Fibroblast of the aortic adventitia (primary cell): ENCODE measurements around the gene NEDD1. TPM values are rescaled to one million over a fixed set of nuclear protein-coding genes. Genes with fewer than 3 reads are reported as not detected.

Source experiments
- DNase-seq: peaks from one replicate; pipeline ENCODE4 v3.0.0-alpha.2; 2010; ENCODE audit warnings: low read depth
- H3K4me3 ChIP-seq: 2 replicates; pipeline ENCODE4 v1.5.1; 2011; ENCODE audit warnings: low read depth, mild to moderate bottlenecking, control low read depth, low read length, moderate library complexity
- total RNA-seq: library from RNA; depleted of rRNA; stranded (reverse); fragments of >200 nt; gene quantifications from 2 replicates; pipeline ENCODE4 v1.2.3, GENCODE V29; 2012; ENCODE audit warnings: low replicate concordance
- TF ChIP-seq, protein P1 (sequence below): IDR thresholded peaks from 2 replicates; pipeline ENCODE4 v1.5.1; 2011; ENCODE audit warnings: mild to moderate bottlenecking, low read length, control low read depth, inconsistent platforms; ENCODE audit not compliant: insufficient read depth

NEDD1 gene, protein sequence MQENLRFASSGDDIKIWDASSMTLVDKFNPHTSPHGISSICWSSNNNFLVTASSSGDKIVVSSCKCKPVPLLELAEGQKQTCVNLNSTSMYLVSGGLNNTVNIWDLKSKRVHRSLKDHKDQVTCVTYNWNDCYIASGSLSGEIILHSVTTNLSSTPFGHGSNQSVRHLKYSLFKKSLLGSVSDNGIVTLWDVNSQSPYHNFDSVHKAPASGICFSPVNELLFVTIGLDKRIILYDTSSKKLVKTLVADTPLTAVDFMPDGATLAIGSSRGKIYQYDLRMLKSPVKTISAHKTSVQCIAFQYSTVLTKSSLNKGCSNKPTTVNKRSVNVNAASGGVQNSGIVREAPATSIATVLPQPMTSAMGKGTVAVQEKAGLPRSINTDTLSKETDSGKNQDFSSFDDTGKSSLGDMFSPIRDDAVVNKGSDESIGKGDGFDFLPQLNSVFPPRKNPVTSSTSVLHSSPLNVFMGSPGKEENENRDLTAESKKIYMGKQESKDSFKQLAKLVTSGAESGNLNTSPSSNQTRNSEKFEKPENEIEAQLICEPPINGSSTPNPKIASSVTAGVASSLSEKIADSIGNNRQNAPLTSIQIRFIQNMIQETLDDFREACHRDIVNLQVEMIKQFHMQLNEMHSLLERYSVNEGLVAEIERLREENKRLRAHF
- 13.7 and 45.4 TPM in 2 replicates for total RNA-seq

DNA sequence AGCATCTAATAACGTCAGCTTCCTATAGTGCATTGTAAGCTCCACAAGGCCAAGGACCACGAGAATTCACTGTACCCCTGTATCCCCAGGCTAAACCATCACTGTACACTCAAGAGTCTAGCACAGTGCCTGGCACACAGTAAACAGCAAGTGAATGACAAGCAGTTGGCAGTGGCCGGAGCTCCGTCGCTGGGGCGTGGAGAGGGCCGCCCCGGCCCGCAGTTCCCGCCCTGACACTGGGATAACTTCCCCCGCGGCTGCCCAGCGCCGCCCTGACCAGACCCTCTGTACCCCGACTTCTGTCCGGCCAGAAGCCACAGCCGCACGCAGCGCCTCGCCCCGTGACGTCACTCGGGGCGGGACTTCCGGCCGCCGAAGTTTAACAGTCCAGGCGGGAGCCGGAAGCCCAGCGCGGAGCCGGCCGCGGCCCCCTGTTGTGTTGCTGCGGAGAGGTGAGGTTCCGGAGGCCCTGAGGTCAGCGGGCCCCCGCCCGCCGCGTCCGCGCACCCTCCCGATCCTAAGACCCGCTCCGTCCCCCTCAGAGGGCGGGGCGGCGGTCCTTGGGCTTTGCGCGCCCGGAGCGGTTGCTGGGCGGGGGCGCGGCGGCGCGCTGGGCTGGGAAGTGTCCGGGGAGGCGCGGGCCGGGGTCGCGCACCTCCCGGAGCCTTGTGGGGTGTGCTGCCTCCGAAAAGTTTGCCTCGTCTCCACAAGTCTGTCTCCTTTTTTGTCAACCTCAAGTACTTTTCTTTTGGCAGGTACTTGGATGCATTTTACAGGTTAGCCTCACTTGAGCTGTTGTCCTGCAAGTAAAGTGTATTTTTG, at the start of gene NEDD1:
TSS of gene NEDD1 (plus strand) at position 409 of the 822 bp plus-strand sequence. CDS start 2,503 bp downstream, outside the sequence.
- TF ChIP-seq, protein P1, sequence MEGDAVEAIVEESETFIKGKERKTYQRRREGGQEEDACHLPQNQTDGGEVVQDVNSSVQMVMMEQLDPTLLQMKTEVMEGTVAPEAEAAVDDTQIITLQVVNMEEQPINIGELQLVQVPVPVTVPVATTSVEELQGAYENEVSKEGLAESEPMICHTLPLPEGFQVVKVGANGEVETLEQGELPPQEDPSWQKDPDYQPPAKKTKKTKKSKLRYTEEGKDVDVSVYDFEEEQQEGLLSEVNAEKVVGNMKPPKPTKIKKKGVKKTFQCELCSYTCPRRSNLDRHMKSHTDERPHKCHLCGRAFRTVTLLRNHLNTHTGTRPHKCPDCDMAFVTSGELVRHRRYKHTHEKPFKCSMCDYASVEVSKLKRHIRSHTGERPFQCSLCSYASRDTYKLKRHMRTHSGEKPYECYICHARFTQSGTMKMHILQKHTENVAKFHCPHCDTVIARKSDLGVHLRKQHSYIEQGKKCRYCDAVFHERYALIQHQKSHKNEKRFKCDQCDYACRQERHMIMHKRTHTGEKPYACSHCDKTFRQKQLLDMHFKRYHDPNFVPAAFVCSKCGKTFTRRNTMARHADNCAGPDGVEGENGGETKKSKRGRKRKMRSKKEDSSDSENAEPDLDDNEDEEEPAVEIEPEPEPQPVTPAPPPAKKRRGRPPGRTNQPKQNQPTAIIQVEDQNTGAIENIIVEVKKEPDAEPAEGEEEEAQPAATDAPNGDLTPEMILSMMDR = no peak
- peak within 1 kb of the TSS; percentile 91 for H3K4me3 ChIP-seq
- DNase-seq = peak; percentile 67

DNA sequence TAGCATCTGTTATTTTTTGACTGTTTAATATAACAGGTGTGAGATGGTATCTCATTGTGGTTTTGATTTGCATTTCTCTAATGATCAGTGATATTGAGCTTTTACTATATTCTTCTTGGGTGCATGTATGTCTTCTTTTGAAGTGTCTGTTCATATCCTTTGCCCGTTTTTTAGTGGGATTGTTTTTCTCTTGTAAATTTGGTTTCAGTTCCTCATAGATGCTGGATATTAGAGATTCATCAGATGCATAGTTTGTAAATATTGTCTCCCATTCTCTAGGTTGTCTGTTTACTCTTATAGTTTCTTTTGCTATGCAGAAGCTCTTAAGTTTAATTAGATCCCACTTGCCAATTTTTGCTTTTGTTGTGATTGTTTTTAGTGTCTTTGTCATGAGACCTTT, 48.9 kb upstream of the NEDD1 start:
- DNase-seq = no peak
- no peak overlapping the region for H3K4me3 ChIP-seq
- TF ChIP-seq, protein P1 = no peak

DNA sequence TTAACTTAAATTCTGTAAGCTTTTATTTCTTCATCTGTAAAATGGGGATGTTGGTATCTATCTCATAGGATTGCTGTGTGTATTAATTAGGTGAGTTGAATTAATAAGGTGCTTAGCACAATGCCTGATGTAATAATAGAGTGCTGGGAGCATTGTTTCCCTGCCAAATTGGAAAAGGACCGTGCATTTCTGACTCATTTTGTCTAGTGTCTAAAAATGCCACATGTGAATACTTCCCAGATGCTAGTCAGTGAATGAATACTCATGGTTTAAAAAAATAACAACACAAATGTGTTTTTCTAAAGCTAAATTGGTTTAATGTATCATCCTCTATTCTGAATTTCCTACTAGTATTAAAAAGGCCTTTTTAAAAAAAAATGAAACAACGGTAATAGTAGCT, 45.4 kb upstream of the NEDD1 start:
- DNase-seq = peak; percentile 33
- H3K4me3 ChIP-seq = no peak overlapping the region
- TF ChIP-seq, protein P1 = no peak

DNA sequence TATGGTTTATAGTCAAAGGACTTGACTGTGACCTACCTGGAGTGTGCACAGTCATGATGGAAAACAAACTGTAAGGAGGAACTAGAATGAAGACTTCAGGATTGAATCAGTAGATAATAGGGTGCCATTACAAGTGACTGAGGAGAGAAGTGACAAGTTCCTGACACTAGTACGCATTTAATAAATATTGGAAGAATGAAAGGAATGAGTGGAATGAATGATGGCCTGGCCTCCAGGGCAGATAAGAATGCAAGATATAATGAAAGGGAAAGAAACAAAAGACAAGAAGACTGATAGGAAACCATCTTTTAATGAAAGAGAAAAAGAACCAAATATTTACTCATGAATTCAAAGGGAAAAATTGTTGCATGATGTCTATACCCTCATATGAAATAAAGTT, 44.7 kb upstream of the NEDD1 start:
- H3K4me3 ChIP-seq = no peak overlapping the region
- TF ChIP-seq, protein P1 = no peak
- DNase-seq = no peak

DNA sequence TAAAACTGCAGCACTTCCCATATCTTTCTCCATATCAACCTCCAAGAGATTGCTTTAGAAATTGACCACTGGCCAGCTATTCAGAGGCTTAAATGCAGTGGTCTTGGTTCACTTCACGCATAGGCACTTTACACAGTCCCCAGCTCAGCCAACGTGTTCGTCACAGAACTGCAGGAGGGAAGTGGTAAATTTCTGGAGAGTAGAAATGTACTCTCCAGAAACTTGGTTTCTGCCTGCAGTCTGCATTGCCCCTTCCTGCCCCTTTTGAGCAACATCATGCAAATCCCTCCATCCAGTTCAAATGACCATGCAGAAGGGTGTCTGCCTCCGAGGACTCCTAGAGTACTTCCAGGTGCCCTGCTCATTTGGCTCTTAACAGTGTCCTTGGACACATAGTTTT, 42.7 kb upstream of the NEDD1 start:
- TF ChIP-seq, protein P1 = no peak
- H3K4me3 ChIP-seq = no peak overlapping the region
- DNase-seq = no peak

DNA sequence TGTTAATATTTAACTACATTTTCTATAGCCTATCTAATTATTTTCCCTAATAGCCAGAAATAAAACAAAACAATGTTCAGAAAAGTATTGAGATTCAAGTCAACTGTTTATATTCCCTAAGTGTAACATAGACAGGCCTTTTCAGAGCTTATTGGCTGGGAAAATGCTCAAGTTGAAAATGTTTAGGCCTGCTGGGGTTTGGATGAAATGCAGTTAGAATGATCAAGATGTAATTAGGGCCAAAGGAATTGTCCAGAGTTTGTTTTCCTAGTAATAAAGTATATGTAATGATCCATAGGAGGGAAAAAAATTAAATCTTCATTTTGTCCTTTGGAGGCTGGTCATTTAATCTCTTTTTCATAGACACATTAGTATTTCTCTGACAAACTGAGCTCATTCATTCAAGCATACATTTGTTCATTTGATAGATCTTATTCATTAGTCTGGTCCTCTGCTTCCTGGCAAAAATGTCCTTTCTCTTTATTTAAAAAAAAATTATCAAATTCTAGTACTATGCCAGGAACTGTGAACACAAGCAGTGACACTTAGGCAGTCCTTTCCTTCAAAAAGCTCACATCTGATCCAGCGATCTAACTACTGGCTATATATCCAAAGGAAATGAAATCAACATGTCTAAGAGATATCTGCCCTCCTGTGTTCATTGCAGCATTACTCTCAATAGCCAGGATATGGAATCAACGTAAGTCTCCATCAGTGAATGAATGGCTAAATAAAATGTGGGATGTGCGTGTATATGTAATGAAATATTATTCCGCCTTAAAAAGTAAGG, 40.1 kb upstream of the NEDD1 start:
- H3K4me3 ChIP-seq = no peak overlapping the region
- TF ChIP-seq, protein P1 = no peak
- no peak for DNase-seq
